Calu3 (cell line): ENCODE data around the gene NUDT12. TPM values are rescaled to one million over a fixed set of nuclear protein-coding genes. Genes with fewer than 3 reads are reported as not detected.

Source experiments
- BruUV-seq: library from RNA; stranded (reverse); fragments of 400-500 nt; replicated peaks from 2 replicates; lab custom pipeline; 2021; lab: Mats Ljungman, UMichigan
- CTCF ChIA-PET: fragments of 300-600 bp; sonication (Branson Sonifier 250); formaldehyde crosslinking; loops from one replicate; lab custom pipeline; 2022; ENCODE audit warnings: antibody characterized with exemption; lab: Charles Lee
- DNase-seq: peaks from one replicate; pipeline ENCODE4 v3.0.0; 2022
- H3K27ac Mint-ChIP-seq: one replicate; pipeline ENCODE4 v1.8.0; 2022; ENCODE audit warnings: mixed read lengths; ENCODE audit not compliant: unreplicated experiment
- H3K27me3 Mint-ChIP-seq: one replicate; pipeline ENCODE4 v1.8.0; 2022; ENCODE audit warnings: mixed read lengths; ENCODE audit not compliant: unreplicated experiment
- H3K36me3 Mint-ChIP-seq: one replicate; pipeline ENCODE4 v1.8.0; 2022; ENCODE audit warnings: mild to moderate bottlenecking, moderate library complexity, mixed read lengths; ENCODE audit not compliant: insufficient read depth, unreplicated experiment
- H3K4me1 Mint-ChIP-seq: one replicate; pipeline ENCODE4 v1.8.0; 2022; ENCODE audit warnings: mild to moderate bottlenecking, low read depth, mixed read lengths; ENCODE audit not compliant: unreplicated experiment
- H3K4me3 Mint-ChIP-seq: one replicate; pipeline ENCODE4 v1.8.0; 2022; ENCODE audit warnings: mild to moderate bottlenecking, low read depth, moderate library complexity, mixed read lengths; ENCODE audit not compliant: unreplicated experiment
- H3K9me3 Mint-ChIP-seq: one replicate; pipeline ENCODE4 v1.8.0; 2022; ENCODE audit warnings: low read depth, mixed read lengths; ENCODE audit not compliant: unreplicated experiment
- intact Hi-C: fragments of 100-400 bp; cut with micrococcal nuclease; formaldehyde crosslinking; loops from one replicate; pipeline ENCODE4 v1.10.0; 2022; ENCODE audit not compliant: unreplicated experiment
- total RNA-seq: library from RNA; stranded (reverse); gene quantifications from 2 replicates; pipeline ENCODE4 v1.2.3, GENCODE V29; 2022
- TF ChIP-seq, protein P1 (sequence below): fragments of 200-600 bp; IDR thresholded peaks from one replicate; pipeline ENCODE4 v1.8.0; 2022; ENCODE audit warnings: antibody characterized with exemption; ENCODE audit not compliant: unreplicated experiment

NUDT12 gene
- total RNA-seq, 1 experiment from 2014 or later, result 19.5 TPM

- no peaks in the 10 kb centered on the region for H3K9me3 Mint-ChIP-seq
- no TSS peak for BruUV-seq
- intact Hi-C loops, result loop anchor here (10.0 kb wide), 2 partner anchors 325 to 1215 kb away; no protein-coding TSS in a partner anchor
- TF ChIP-seq, protein P1, sequence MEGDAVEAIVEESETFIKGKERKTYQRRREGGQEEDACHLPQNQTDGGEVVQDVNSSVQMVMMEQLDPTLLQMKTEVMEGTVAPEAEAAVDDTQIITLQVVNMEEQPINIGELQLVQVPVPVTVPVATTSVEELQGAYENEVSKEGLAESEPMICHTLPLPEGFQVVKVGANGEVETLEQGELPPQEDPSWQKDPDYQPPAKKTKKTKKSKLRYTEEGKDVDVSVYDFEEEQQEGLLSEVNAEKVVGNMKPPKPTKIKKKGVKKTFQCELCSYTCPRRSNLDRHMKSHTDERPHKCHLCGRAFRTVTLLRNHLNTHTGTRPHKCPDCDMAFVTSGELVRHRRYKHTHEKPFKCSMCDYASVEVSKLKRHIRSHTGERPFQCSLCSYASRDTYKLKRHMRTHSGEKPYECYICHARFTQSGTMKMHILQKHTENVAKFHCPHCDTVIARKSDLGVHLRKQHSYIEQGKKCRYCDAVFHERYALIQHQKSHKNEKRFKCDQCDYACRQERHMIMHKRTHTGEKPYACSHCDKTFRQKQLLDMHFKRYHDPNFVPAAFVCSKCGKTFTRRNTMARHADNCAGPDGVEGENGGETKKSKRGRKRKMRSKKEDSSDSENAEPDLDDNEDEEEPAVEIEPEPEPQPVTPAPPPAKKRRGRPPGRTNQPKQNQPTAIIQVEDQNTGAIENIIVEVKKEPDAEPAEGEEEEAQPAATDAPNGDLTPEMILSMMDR, result no peak
- H3K4me1 Mint-ChIP-seq, result no peaks in the 10 kb centered on the region
- H3K27ac Mint-ChIP-seq, result no peak overlapping the region
- H3K4me3 Mint-ChIP-seq, result no peak overlapping the region
- CTCF ChIA-PET, result no interaction called here
- DNase-seq, result no peak
- H3K36me3 Mint-ChIP-seq, result no peaks in the 10 kb centered on the region
- H3K27me3 Mint-ChIP-seq, result no peaks in the 10 kb centered on the region
Measured at GRCh38 chr5:103589776-103590175, 27.2 kb upstream of the NUDT12 start.

- H3K36me3 Mint-ChIP-seq, result no peaks in the 10 kb centered on the region
- intact Hi-C loops, result loop anchor here (10.0 kb wide), 2 partner anchors 325 to 1215 kb away; no protein-coding TSS in a partner anchor
- CTCF ChIA-PET, result no interaction called here
Measured at GRCh38 chr5:103589357-103589756, 26.8 kb upstream of the NUDT12 start.

GRCh38 chr5:103587185-103587748 is 24.7 kb upstream of the NUDT12 start:
- intact Hi-C loops, result loop anchor here (1.0 to 10.0 kb wide), 5 partner anchors 221 to 1218 kb away; no protein-coding TSS in a partner anchor
- no peak overlapping the region for H3K27ac Mint-ChIP-seq
- BruUV-seq, result no TSS peak

More at GRCh38 chr5:103589357-103589756, 26.8 kb upstream of the NUDT12 start:
- no peaks in the 10 kb centered on the region for H3K4me1 Mint-ChIP-seq
- H3K27me3 Mint-ChIP-seq, result no peaks in the 10 kb centered on the region
- TF ChIP-seq, protein P1, result no peak
- no peak for DNase-seq
- no peak overlapping the region for H3K4me3 Mint-ChIP-seq
- no TSS peak for BruUV-seq
- H3K27ac Mint-ChIP-seq, result no peak overlapping the region
- no peaks in the 10 kb centered on the region for H3K9me3 Mint-ChIP-seq

GRCh38 chr5:103582364-103582763 is 19.8 kb upstream of the NUDT12 start:
- no TSS peak for BruUV-seq
- peak; percentile 57 for DNase-seq
- peaks cover 6% of the 10 kb centered on the region for H3K4me1 Mint-ChIP-seq
- H3K4me3 Mint-ChIP-seq, result no peak overlapping the region
- CTCF ChIA-PET, result interaction anchor here (0.8 to 1.9 kb wide), 5 partner anchors 219 to 830 kb away, joined by 3 to 16 read pairs (median 4); no protein-coding TSS in a partner anchor
- TF ChIP-seq, protein P1, result peak; percentile 62
- H3K36me3 Mint-ChIP-seq, result no peaks in the 10 kb centered on the region
- H3K27me3 Mint-ChIP-seq, result no peaks in the 10 kb centered on the region
- H3K27ac Mint-ChIP-seq, result no peak overlapping the region
- H3K9me3 Mint-ChIP-seq, result no peaks in the 10 kb centered on the region
- intact Hi-C loops, result loop anchor here (1.0 to 10.0 kb wide), 3 partner anchors 332 to 1222 kb away; no protein-coding TSS in a partner anchor

More at GRCh38 chr5:103587185-103587748, 24.7 kb upstream of the NUDT12 start:
- CTCF ChIA-PET, result interaction anchor here (0.6 to 1.7 kb wide), 6 partner anchors 23 to 592 kb away, joined by 3 to 11 read pairs (median 4); no protein-coding TSS in a partner anchor
- Mint-ChIP-seq H3K4me1 (peaks cover 2% of the 10 kb centered on the region), H3K9me3 (no peaks in the 10 kb centered on the region), H3K27me3 (no peaks in the 10 kb centered on the region), H3K36me3 (no peaks in the 10 kb centered on the region), H3K4me3 (no peak overlapping the region)
- DNase-seq, result no peak
- TF ChIP-seq, protein P1, result no peak
